A673 (cell line): ENCODE data around the gene EIPR1. TPM values are rescaled to one million over a fixed set of nuclear protein-coding genes. Genes with fewer than 3 reads are reported as not detected.

Source experiments
- BruUV-seq: library from RNA; stranded (reverse); fragments of 400-500 nt; replicated peaks from 2 replicates; lab custom pipeline; 2021; lab: Mats Ljungman, UMichigan
- CTCF ChIA-PET: fragments of 300-600 bp; sonication (Branson Sonifier 250); formaldehyde crosslinking; loops from one replicate; lab custom pipeline; 2022; ENCODE audit warnings: antibody characterized with exemption; lab: Charles Lee
- POLR2A ChIA-PET: fragments of 300-600 bp; sonication (Branson Sonifier 250); formaldehyde crosslinking; loops from one replicate; lab custom pipeline; 2022; ENCODE audit warnings: antibody characterized with exemption; ENCODE audit not compliant: low non-redundant PET; lab: Charles Lee
- DNase-seq: peaks from one replicate; pipeline ENCODE4 v3.0.0-alpha.2; 2015; ENCODE audit warnings: low spot score
- H3K27ac ChIP-seq: fragments of 200-600 bp; sonication (generic); 2 replicates; pipeline ENCODE4 v1.5.1; 2016; ENCODE audit warnings: mixed run types, low read depth, mild to moderate bottlenecking, mixed read lengths, antibody characterized with exemption, low read length; ENCODE audit not compliant: poor library complexity, severe bottlenecking
- H3K27me3 ChIP-seq: fragments of 200-600 bp; sonication (generic); replicated peaks from 2 replicates; pipeline ENCODE4 v1.6.1; 2017; ENCODE audit warnings: mixed run types, low read depth, mild to moderate bottlenecking, mixed read lengths, antibody characterized with exemption, low read length; ENCODE audit not compliant: insufficient read depth, poor library complexity
- H3K36me3 ChIP-seq: fragments of 200-600 bp; sonication (generic); 2 replicates; pipeline ENCODE4 v1.6.1; 2016; ENCODE audit warnings: mixed run types, mild to moderate bottlenecking, mixed read lengths, antibody characterized with exemption, low read length; ENCODE audit not compliant: insufficient read depth, poor library complexity, severe bottlenecking
- H3K4me1 ChIP-seq: fragments of 200-600 bp; sonication (generic); 2 replicates; pipeline ENCODE4 v1.6.1; 2017; ENCODE audit warnings: mixed run types, mild to moderate bottlenecking, mixed read lengths, antibody characterized with exemption, low read length; ENCODE audit not compliant: insufficient read depth, poor library complexity, severe bottlenecking
- H3K4me3 ChIP-seq: fragments of 200-600 bp; sonication (generic); 2 replicates; pipeline ENCODE4 v1.5.1; 2016; ENCODE audit warnings: low read depth, mixed run types, mild to moderate bottlenecking, mixed read lengths, low read length; ENCODE audit not compliant: poor library complexity, severe bottlenecking
- H3K9me3 ChIP-seq: fragments of 200-600 bp; sonication (generic); 2 replicates; pipeline ENCODE4 v1.6.1; 2016; ENCODE audit warnings: mixed run types, low read depth, mild to moderate bottlenecking, mixed read lengths, antibody characterized with exemption, low read length; ENCODE audit not compliant: poor library complexity, severe bottlenecking
- CTCF ChIP-seq: fragments of 300-800, 200-600 bp; sonication (generic); conservative IDR thresholded peaks from 2 replicates; pipeline ENCODE4 v1.5.1; 2017; ENCODE audit warnings: low read depth, mild to moderate bottlenecking, antibody characterized with exemption, low read length, moderate library complexity, mixed read lengths
- EZH2 ChIP-seq: fragments of 200-600 bp; sonication (generic); IDR thresholded peaks from 2 replicates; pipeline ENCODE4 v1.6.1; 2017; ENCODE audit warnings: borderline replicate concordance, low read depth, mild to moderate bottlenecking, mixed read lengths, antibody characterized with exemption, low read length; ENCODE audit not compliant: poor library complexity, severe bottlenecking
- intact Hi-C: fragments of 100-400 bp; cut with micrococcal nuclease; formaldehyde crosslinking; loops from one replicate; pipeline ENCODE4 v1.10.0; 2022; ENCODE audit not compliant: unreplicated experiment
- total RNA-seq: library from RNA; stranded (reverse); gene quantifications from 2 replicates; pipeline ENCODE4 v1.2.3, GENCODE V29; 2021

EIPR1 gene
- total RNA-seq, 1 experiment from 2014 or later: 37.0 TPM

- DNase-seq: no peak
- Histone ChIP-seq H3K4me1 (peaks cover 4% of the 10 kb centered on the region), H3K4me3 (no peak overlapping the region), H3K9me3 (peaks cover 23% of the 10 kb centered on the region), H3K27me3 (no peaks in the 10 kb centered on the region), H3K36me3 (peaks cover 44% of the 10 kb centered on the region), H3K27ac (no peak overlapping the region)
- ChIA-PET CTCF (no interaction called here), POLR2A (no interaction called here)
- intact Hi-C loops: no loop called here
- TF ChIP-seq EZH2: no peak
- no peak for TF ChIP-seq CTCF
- BruUV-seq: no TSS peak
These were observed 14.6 kb upstream of the EIPR1 start for GRCh38 chr2:3392216-3392615.

GRCh38 chr2:3390041-3390440 is 12.4 kb upstream of the EIPR1 start:
- intact Hi-C loops: no loop called here
- POLR2A ChIA-PET: no interaction called here
- Histone ChIP-seq H3K4me3 (no peak overlapping the region), H3K27me3 (no peaks in the 10 kb centered on the region), H3K36me3 (peaks cover 34% of the 10 kb centered on the region), H3K4me1 (peaks cover 4% of the 10 kb centered on the region), H3K27ac (no peak overlapping the region), H3K9me3 (peaks cover 1% of the 10 kb centered on the region)
- TF ChIP-seq EZH2 (no peak), CTCF (no peak)
- BruUV-seq: no TSS peak
- CTCF ChIA-PET: no interaction called here
- DNase-seq: peak; percentile 86

GRCh38 chr2:3389193-3389592 is 11.6 kb upstream of the EIPR1 start:
- CTCF ChIA-PET: no interaction called here
- BruUV-seq: no TSS peak
- intact Hi-C loops: no loop called here
- TF ChIP-seq CTCF: no peak
- Histone ChIP-seq H3K4me1 (peaks cover 4% of the 10 kb centered on the region), H3K9me3 (no peaks in the 10 kb centered on the region), H3K27me3 (no peaks in the 10 kb centered on the region), H3K27ac (no peak overlapping the region), H3K36me3 (peaks cover 34% of the 10 kb centered on the region), H3K4me3 (no peak overlapping the region)
- POLR2A ChIA-PET: no interaction called here
- DNase-seq: no peak
